C4-2B (cell line): ENCODE data around the gene LRIG1.

Source experiments
- ZFX ChIP-seq: fragments of 450-650 bp; IDR thresholded peaks from 2 replicates; pipeline ENCODE4 v1.6.1; 2017
- TF ChIP-seq, protein P1 (sequence below): fragments of 450-650 bp; conservative IDR thresholded peaks from 2 replicates; pipeline ENCODE4 v1.5.1; 2017; ENCODE audit warnings: mild to moderate bottlenecking

DNA sequence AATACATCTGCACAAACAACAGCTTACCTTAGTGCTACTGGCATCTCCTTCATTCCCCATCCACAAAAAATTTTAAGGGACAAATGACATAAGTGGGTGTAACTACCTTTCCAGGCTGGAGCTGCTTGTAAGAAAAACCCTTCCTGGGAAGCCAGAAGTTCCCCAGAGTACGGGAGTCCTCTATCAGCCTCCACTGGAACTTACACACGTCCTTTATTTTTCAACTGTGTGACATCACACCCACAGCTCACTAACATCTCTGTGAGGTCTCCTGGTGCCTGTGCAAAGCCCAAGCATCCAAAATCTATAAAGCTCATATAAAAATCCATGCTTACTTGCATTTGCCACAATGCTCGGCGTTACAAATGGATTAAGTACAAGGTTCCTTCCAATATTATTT, 27.6 kb downstream of the LRIG1 start:
- TF ChIP-seq ZFX, result no peak
- TF ChIP-seq, protein P1, sequence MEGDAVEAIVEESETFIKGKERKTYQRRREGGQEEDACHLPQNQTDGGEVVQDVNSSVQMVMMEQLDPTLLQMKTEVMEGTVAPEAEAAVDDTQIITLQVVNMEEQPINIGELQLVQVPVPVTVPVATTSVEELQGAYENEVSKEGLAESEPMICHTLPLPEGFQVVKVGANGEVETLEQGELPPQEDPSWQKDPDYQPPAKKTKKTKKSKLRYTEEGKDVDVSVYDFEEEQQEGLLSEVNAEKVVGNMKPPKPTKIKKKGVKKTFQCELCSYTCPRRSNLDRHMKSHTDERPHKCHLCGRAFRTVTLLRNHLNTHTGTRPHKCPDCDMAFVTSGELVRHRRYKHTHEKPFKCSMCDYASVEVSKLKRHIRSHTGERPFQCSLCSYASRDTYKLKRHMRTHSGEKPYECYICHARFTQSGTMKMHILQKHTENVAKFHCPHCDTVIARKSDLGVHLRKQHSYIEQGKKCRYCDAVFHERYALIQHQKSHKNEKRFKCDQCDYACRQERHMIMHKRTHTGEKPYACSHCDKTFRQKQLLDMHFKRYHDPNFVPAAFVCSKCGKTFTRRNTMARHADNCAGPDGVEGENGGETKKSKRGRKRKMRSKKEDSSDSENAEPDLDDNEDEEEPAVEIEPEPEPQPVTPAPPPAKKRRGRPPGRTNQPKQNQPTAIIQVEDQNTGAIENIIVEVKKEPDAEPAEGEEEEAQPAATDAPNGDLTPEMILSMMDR, result no peak
